Right cardiac atrium (tissue), 5 donors: Measurements from ENCODE around the gene RSKR. TPM values are rescaled to one million over a fixed set of nuclear protein-coding genes. Genes with fewer than 3 reads are reported as not detected.
"Not testable (repeated sequence)": the region's sequence is repeated elsewhere in the genome, so short reads cannot be mapped to it uniquely, and the experiment has no call there.

ENCODE experiments used
- ATAC-seq, 2 donors: fragments of 200-7000 bp; cut with Tn5 transposase; one replicate each; pipeline versions ENCODE4 v1.8.0 to v1.9.1; 2020; ENCODE audit warnings: moderate library complexity in 2 of 2, mild to moderate bottlenecking in 1 of 2
- DNase-seq, 3 donors: peaks; one replicate each; pipeline ENCODE4 v3.0.0-alpha.2; 2020
- H3K27ac ChIP-seq: one replicate; pipeline ENCODE4 v1.5.1; 2013; ENCODE audit warnings: mild to moderate bottlenecking, low read length, control low read depth, moderate library complexity
- H3K27me3 ChIP-seq: one replicate; pipeline ENCODE4 v1.6.1; 2013; ENCODE audit not compliant: control insufficient read depth, insufficient read depth
- H3K4me1 ChIP-seq: one replicate; pipeline ENCODE4 v1.6.1; 2013; ENCODE audit warnings: low read length; ENCODE audit not compliant: control insufficient read depth, insufficient read depth
- H3K4me3 ChIP-seq: one replicate; pipeline ENCODE4 v1.5.1; 2013; ENCODE audit warnings: low read length, control low read depth
- H3K9me3 ChIP-seq: one replicate; pipeline ENCODE4 v1.6.1; 2013; ENCODE audit warnings: low read length; ENCODE audit not compliant: control insufficient read depth
- WGBS: extraction: QIAGEN DNeasy Blood & Tissue Kit; methylation state at CpG from one replicate; pipeline ENCODE4 v1.1.7; 2013; 5-methylcytosine and 5-hydroxymethylcytosine counted together
- intact Hi-C, 4 donors: fragments of 100-400 bp; cut with DNase I; formaldehyde crosslinking; loops; one replicate each; pipeline versions ENCODE4 v1.11.0 to v1.14.0; 2022 to 2023
- long read RNA-seq, 4 donors: library from polyadenylated mRNA; unstranded; transcript quantifications; one replicate each; pipeline ENCODE4 v2.0.0, GENCODE V29; 2020 to 2021
- polyA plus RNA-seq: library from polyadenylated mRNA; stranded (reverse); fragments of 200-250 nt; gene quantifications from one replicate; pipeline ENCODE4 v1.2.3, GENCODE V29; 2013
- total RNA-seq, 4 donors: library from RNA; stranded (reverse); fragmentation: NEBNext Ultra II Directional; extraction: Animal tissue kit (Norgen Biotek cat#: 25700); gene quantifications; one replicate each; pipeline ENCODE4 v1.2.1, GENCODE V29; 2021
- donor health status: healthy with polysubstance abuse.
- donor health status: DM: no; HTN: yes; CAD: no.
- donor health status: DM: no; HTN: no; CAD: no.
- donor health status: DM: no; HTN: yes; CAD: no; lungs with severe emphysema.
- donor health status: DM: yes; HTN: yes; CAD: no.

The RSKR gene, protein sequence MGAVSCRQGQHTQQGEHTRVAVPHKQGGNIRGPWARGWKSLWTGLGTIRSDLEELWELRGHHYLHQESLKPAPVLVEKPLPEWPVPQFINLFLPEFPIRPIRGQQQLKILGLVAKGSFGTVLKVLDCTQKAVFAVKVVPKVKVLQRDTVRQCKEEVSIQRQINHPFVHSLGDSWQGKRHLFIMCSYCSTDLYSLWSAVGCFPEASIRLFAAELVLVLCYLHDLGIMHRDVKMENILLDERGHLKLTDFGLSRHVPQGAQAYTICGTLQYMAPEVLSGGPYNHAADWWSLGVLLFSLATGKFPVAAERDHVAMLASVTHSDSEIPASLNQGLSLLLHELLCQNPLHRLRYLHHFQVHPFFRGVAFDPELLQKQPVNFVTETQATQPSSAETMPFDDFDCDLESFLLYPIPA
- total RNA-seq (1 to 10 TPM; 2.9 to 4.7 (median 4.3) TPM), polyA plus RNA-seq (2.9 TPM)
- long read RNA-seq, donor 1: 0 reads
- long read RNA-seq, donor 2: 0 reads
- long read RNA-seq, donor 3: 0 reads
- long read RNA-seq, donor 4: 0 reads

DNA sequence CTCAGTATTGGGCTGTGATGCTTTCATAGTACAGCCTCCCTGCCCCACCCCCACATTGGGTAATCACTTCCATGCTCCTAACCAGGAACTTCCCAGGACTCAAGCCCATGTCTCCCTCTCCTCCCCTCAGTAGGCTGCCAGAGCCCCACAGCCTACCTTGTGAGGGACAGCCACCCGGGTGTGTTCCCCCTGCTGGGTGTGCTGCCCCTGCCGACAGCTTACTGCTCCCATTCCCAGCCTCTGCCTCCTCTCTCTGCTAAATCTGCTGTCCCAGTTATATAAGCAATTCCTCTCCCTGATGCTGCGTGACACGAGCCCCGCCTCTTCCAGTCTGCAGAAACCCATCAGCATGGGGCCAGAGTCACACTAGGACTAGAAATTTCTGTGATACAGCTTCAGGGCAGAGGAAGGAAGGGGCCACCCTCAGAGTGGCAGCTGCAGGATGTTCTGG is at the start of gene RSKR:
Gene RSKR, minus strand, starts transcription at position 255 of the 451 bp plus-strand sequence. Its CDS starts 24 bp downstream, at position 231.
- intact Hi-C loops: loop anchor here in 3 of 4 donors (5.0 to 10.0 kb wide), 4 partner anchors 62 to 117 kb away; partner anchors contain the start of gene UNC119 (in 1 of the 3)
- Histone ChIP-seq H3K9me3 (no peaks in the 10 kb centered on the region), H3K4me3 (no peak within 1 kb of the TSS), H3K27ac (no peak within 1 kb of the TSS), H3K27me3 (no peaks in the 10 kb centered on the region), H3K4me1 (no peaks in the 10 kb centered on the region)
- ATAC-seq: peak; percentile 30 to 37
- DNase-seq: no peak
- WGBS: 72% methylated on average over 5 of the region's 5 CpGs

DNA sequence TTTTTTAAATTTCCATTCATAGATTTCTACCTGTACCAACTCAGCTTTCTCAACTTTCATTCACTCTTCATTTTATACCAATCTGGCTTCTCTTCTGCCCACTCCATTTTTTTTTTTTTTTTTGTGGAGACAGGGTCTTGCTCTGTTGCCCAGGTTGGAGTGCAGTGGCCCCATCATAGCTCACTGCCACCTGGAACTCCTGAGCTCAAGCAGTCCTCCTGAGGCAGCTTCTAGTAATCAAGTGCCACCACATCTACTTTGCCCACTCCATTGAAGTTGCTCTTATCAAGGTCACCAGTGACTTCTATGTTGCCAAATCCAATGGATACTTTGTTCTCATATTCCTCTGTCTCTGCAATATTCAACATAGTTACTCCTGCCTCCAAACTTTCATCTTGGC is 49.7 kb upstream of the RSKR start:
- H3K27me3 ChIP-seq: no peaks in the 10 kb centered on the region
- H3K4me1 ChIP-seq: no peaks in the 10 kb centered on the region
- no peak overlapping the region for H3K27ac ChIP-seq
- intact Hi-C loops: no loop called here
- no peak for DNase-seq
- H3K4me3 ChIP-seq: peak overlapping the region; percentile 14
- no peak for ATAC-seq
- H3K9me3 ChIP-seq: no peaks in the 10 kb centered on the region

DNA sequence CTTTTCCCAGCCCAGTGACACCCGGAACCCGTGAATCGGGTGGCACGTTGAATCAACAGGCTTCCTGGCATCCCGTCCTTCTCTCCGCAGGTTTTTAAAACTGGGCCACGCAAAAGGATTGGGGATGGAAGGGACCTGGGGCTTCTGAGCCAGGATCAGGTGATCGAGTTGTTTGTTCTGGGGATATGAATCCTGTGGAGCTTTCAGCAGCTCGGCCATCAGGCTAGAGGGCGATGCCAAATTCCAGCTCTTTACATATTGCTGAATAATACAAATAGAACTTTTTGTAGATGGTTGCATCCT is 48.5 kb upstream of the RSKR start:
- no peak for DNase-seq
- intact Hi-C loops: no loop called here

DNA sequence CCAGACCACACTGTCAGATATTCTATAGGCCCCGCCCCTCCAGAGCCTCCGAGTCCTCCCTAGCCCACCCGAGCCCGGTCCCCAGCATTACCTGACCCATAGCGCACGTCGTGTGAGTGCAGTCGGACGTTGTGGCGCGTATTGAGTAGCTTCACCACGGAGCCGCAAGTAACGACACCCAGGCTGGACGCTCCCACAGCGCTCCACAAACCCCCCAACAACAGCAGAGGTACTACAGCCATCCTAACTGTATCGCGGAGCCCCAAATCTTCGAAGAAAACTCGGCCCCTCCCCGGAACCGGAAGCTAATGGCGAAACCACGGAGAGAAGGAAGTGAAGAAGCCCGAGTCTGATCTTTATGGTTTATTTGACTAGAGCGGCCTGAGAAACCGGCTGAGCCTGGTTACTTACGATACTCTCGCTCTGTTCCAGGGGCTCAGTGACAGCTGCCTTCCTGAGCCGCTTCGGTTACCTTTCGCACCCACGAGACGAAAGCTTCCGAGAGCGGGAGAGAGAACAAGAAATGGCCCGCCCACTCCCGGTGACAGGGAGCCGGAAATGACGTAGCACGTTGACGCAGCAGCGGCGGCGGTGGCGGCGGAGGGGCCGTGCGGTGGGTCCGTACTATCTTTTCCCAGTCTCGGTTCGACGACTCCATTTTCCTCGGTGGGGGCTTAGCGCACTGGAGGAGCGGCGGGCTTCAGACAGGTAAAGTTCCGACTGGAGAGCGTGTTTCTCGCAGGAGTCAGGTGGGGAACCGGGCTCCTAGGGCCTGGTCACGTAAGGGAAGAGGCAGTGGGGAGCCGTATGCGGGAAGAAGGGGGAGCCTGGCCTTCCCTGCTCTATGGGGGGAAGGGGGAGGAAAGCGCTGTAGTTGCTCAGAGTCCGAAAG is 47.9 kb upstream of the RSKR start, which contains the start of the genes SDF2 and SUPT6H:
Gene SDF2, minus strand, starts transcription at position 272 of the 892 bp plus-strand sequence. Its CDS starts 30 bp downstream, at position 242.
Gene SUPT6H, plus strand, starts transcription at position 571 of the 892 bp plus-strand sequence. CDS start 11,197 bp downstream, outside the sequence.
- intact Hi-C loops: no loop called here

More for the DNA sequence above, 48.5 kb upstream of the RSKR start:
- H3K27ac ChIP-seq: peak overlapping the region; percentile 92
- H3K9me3 ChIP-seq: no peaks in the 10 kb centered on the region
- WGBS: 0% methylated on average over 10 of the region's 10 CpGs
- no peaks in the 10 kb centered on the region for H3K27me3 ChIP-seq
- peak overlapping the region; percentile 98 for H3K4me3 ChIP-seq
- no peak for ATAC-seq
- H3K4me1 ChIP-seq: no peaks in the 10 kb centered on the region

DNA sequence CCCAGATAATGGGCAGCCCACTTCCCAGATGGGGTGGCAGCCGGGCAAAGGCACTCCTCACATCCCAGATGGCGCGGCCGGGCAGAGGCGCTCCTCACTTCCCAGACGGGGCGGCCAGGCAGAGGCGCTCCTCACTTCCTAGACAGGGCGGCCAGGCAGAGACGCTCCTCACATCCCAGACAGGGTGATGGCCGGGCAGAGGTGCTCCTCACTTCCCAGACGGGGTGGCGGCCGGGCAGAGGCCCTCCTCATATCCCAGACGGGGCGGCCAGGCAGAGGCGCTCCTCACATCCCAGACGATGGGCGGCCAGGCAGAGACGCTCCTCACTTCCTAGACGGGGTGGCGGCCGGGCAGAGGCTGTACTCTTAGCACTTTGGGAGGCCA is 45.5 kb upstream of the RSKR start:
- peak in 1 of 3 donors; percentile 51 for DNase-seq
- H3K27me3 ChIP-seq, ATAC-seq, H3K4me3 ChIP-seq, H3K27ac ChIP-seq, H3K4me1 ChIP-seq, H3K9me3 ChIP-seq, intact Hi-C loops: not testable (repeated sequence)
- 98% methylated on average over 23 of the region's 23 CpGs for WGBS

More for the DNA sequence above, 47.9 kb upstream of the RSKR start, which contains the start of the genes SDF2 and SUPT6H:
- ATAC-seq (peak; percentile 95 to 96), DNase-seq (peak; percentile 91 to 96 (median 95))
- no peaks in the 10 kb centered on the region for H3K27me3 ChIP-seq
- H3K9me3 ChIP-seq: no peaks in the 10 kb centered on the region
- WGBS: under 1% methylated on average over 66 of the region's 66 CpGs
- no peaks in the 10 kb centered on the region for H3K4me1 ChIP-seq
- H3K27ac ChIP-seq: peak within 1 kb of the TSS; percentile 92
- peak within 1 kb of the TSS; percentile 98 for H3K4me3 ChIP-seq

DNA sequence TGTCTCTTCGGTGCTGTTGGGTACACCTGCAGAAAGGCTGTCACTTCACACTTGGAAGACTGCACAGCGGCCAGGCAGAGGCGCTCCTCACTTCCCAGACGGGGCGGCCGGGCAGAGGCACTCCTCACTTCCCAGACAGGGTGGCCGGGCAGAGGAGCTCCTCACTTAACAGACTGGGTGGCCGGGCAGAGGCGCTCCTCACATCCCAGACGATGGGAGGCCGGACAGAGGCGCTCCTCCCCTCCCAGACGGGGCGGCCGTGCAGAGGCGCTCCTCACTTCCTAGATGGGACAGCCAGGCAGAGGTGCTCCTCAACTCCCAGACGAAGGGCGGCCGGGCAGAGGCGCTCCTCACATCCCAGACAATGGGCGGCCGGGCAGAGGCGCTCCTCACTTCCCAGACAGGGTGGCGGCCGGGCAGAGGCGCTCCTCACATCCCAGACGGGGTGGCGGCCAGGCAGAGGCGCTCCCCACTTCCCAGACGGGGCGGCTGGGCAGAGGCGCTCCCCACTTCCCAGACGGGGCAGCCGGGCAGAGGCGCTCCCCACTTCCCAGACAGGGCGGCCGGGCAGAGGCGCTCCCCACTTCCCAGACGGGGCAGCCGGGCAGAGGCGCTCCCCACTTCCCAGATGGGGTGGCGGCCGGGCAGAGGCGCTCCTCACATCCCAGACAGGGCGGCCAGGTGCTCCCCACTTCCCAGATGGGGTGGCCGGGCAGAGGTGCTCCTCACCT is 44.9 kb upstream of the RSKR start:
- DNase-seq, ATAC-seq, H3K4me1 ChIP-seq, H3K27ac ChIP-seq, H3K4me3 ChIP-seq, intact Hi-C loops, H3K27me3 ChIP-seq, H3K9me3 ChIP-seq: not testable (repeated sequence)
- WGBS: 98% methylated on average over 46 of the region's 46 CpGs

DNA sequence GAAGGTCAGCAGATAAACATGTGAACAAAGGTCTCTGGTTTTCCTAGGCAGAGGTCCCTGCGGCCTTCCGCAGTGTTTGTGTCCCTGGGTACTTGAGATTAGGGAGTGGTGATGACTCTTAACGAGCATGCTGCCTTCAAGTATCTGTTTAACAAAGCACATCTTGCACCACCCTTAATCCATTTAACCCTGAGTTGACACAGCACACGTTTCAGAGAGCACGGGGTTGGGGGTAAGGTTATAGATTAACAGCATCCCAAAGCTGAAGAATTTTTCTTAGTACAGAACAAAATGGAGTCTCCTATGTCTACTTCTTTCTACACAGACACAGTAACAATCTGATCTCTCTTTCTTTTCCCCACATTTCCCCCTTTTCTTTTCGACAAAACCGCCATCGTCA is 44.4 kb upstream of the RSKR start:
- H3K4me1 ChIP-seq, ATAC-seq, intact Hi-C loops, H3K4me3 ChIP-seq, DNase-seq, H3K9me3 ChIP-seq, H3K27me3 ChIP-seq, H3K27ac ChIP-seq: not testable (repeated sequence)
- WGBS: 86% methylated on average over 6 of the region's 8 CpGs

DNA sequence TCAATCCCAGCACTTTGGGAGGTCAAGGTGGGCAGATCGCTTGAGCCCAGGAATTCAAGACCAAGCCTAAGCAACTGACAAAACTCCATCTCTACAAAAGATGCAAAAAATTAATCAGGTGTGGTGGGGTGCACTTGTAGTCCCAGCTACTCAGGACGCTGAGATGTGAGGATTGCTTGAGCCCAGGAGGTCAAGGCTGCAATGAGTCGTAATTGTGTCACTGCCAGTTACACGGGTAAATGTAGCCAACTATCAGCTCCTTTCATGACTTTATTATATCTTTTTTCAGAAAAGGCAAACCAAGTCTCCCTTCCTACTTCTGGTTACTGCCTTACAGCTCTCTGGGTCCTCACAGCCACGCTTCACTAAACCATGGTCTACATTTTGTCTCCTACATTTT is 43.8 kb upstream of the RSKR start:
- WGBS: 89% methylated on average over 5 of the region's 5 CpGs
- Histone ChIP-seq H3K4me1 (no peaks in the 10 kb centered on the region), H3K9me3 (no peaks in the 10 kb centered on the region), H3K4me3 (no peak overlapping the region), H3K27ac (no peak overlapping the region), H3K27me3 (no peaks in the 10 kb centered on the region)
- ATAC-seq: no peak
- intact Hi-C loops: no loop called here
- DNase-seq: no peak

DNA sequence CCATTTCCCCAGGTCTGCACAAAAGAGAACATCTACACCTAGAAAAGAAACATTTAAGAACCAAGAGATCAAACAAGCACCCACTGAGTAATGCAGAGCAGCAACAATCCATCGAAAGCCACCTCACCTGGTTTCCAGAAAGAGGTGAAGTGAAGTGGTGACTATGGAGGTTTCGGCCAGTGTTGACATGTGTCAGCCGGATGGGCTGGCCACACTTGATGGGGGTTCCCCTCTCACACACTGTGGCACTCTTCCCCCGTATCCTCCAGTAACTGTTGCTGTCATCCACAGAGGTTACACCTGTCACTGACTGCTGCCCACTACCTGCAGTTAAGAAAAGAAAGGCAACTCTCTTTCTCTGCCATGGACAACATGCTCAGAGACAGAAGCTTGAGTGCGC is 41.2 kb upstream of the RSKR start:
- no peak overlapping the region for H3K27ac ChIP-seq
- no peaks in the 10 kb centered on the region for H3K27me3 ChIP-seq
- WGBS: 95% methylated on average over 5 of the region's 5 CpGs
- H3K4me1 ChIP-seq: no peaks in the 10 kb centered on the region
- intact Hi-C loops: no loop called here
- H3K4me3 ChIP-seq: no peak overlapping the region
- no peaks in the 10 kb centered on the region for H3K9me3 ChIP-seq
- ATAC-seq: no peak
- no peak for DNase-seq

DNA sequence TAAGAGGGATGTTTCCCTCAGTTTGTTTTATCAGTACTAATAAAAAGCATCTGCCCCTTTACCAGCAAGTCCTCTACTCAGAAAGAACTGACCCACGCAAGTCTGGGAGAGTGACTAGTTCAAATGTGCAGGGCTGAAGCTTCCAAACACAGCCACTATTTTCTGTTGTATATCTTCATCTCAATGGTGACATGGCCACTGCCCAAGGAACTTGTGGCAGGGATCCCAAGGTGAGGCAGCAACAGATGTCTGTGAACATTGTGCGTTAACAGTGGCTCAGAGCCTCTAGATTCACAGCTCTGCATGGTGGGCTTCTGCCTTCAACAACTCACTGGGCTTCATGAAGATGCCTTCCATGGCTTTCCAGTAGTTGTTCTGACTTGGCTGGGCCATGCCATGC is 34.7 kb upstream of the RSKR start:
- WGBS: 56% methylated on average over 2 of the region's 2 CpGs
- no peak for ATAC-seq
- Histone ChIP-seq H3K27ac (no peak overlapping the region), H3K4me3 (no peak overlapping the region), H3K4me1 (peaks cover 2% of the 10 kb centered on the region), H3K9me3 (no peaks in the 10 kb centered on the region), H3K27me3 (no peaks in the 10 kb centered on the region)
- no peak for DNase-seq
- intact Hi-C loops: no loop called here
